ENCODE results near the gene RAX2.

GRCh38 chr19:3771000-3771905, 775 bp downstream of the RAX2 start:
- no peak for TF ChIP-seq CTCF (IDR thresholded peaks at IDR 0.05; ENCODE audit: low read depth, low read length)
- TF ChIP-seq POLR2A (IDR thresholded peaks at IDR 0.05; ENCODE audit: extremely low read depth, insufficient read length): no peak
- TF ChIP-seq MYC (IDR thresholded peaks at IDR 0.05; ENCODE audit: low read depth, low read length): no peak

Data from NB4 (cell line).